Suprapubic skin (tissue), 4 donors: ENCODE measurements around the gene GMCL2. TPM values are rescaled to one million over a fixed set of nuclear protein-coding genes. Genes with fewer than 3 reads are reported as not detected.
A peak's percentile ranks its signal among the peaks of the same experiment; 100 is the strongest.
"Not testable (repeated sequence)": the region's sequence is repeated elsewhere in the genome, so short reads cannot be mapped to it uniquely, and the experiment has no call there.

Source experiments
- DNase-seq, 2 donors: peaks; one replicate each; pipeline ENCODE4 v3.0.0-alpha.2; 2019; ENCODE audit warnings: low spot score in 2 of 2
- H3K27ac ChIP-seq: fragments of 200-600 bp; sonication (generic); one replicate; pipeline ENCODE4 v1.5.1; 2019
- H3K27me3 ChIP-seq: fragments of 200-600 bp; sonication (generic); one replicate; pipeline ENCODE4 v1.5.1; 2019
- H3K36me3 ChIP-seq: fragments of 200-600 bp; sonication (generic); one replicate; pipeline ENCODE4 v1.5.1; 2019
- H3K4me1 ChIP-seq: fragments of 200-600 bp; sonication (generic); one replicate; pipeline ENCODE4 v1.5.1; 2019
- H3K4me3 ChIP-seq: fragments of 200-600 bp; sonication (generic); one replicate; pipeline ENCODE4 v1.5.1; 2019; ENCODE audit warnings: mild to moderate bottlenecking
- H3K9me3 ChIP-seq: fragments of 200-600 bp; sonication (generic); one replicate; pipeline ENCODE4 v1.5.1; 2019
- EP300 ChIP-seq: sonication (generic); formaldehyde crosslinking; IDR thresholded peaks from one replicate; pipeline ENCODE4 v1.6.1; 2017; ENCODE audit warnings: antibody characterized with exemption
- POLR2A ChIP-seq, 2 donors: fragments of 450-650 bp; IDR thresholded peaks; one replicate each; pipeline ENCODE4 v1.6.1; 2017; ENCODE audit warnings: antibody characterized with exemption in 2 of 2, mild to moderate bottlenecking in 2 of 2, moderate library complexity in 2 of 2
- POLR2AphosphoS5 ChIP-seq, 3 donors: sonication (generic); formaldehyde crosslinking; IDR thresholded peaks; one replicate each; pipeline ENCODE4 v1.6.1; 2017; ENCODE audit warnings: antibody characterized with exemption in 3 of 3
- WGBS: methylation state at CpG from one replicate; pipeline ENCODE4 v1.1.5; 2018; 5-methylcytosine and 5-hydroxymethylcytosine counted together
- total RNA-seq, 4 donors: library from RNA; depleted of rRNA; stranded (reverse); fragments of >200 nt; gene quantifications; one replicate each; pipeline ENCODE4 v1.1.0, GENCODE V29; 2016
- TF ChIP-seq, protein P1 (sequence below), 2 donors: fragments of 200-600 bp in 1 of 2; fragments of 450-650 bp in 1 of 2; sonication (generic) in 1 of 2; IDR thresholded peaks; one replicate each; pipeline ENCODE4 v1.5.1; 2016 to 2019; ENCODE audit warnings: antibody characterized with exemption in 2 of 2, mild to moderate bottlenecking in 1 of 2, moderate library complexity in 1 of 2

GMCL2 gene
- total RNA-seq, 4 donors from 2014 or later, result 0.49 TPM; not detected in 3

DNA sequence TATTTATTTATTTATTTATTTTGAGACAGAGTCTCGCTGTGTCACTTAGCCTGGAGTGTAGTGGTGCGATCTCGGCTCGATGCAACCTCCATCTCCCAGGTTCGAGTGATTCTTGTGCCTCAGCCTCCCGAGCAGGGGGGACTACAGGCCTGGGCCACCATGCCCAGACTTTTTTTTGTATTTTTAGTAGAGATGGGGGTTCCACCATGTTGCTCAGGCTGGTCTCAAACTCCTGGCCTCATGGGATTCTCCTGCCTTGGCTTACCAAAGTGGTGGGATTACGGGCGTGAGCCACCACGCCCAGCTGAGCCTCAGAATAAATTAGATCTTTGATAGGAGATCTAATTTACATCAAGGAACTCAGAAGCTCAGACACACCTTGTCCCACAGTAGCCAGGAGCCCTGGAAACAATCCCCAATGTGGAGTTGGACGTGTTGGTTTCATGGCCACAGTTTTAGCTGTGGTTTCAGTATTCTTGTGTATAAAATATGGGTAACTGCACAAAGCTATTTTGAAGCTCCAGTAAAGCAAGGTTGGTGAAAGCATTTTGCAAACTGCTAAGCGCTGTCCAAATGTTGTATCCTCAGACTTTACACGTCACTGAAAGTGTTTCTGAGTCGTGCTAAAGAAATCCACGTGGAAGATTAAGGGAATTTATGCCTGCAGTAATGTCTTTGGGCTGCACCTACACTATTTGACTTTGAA lies 14.2 kb upstream of the GMCL2 start:
- WGBS, result 72% methylated on average over 14 of the region's 14 CpGs
- DNase-seq, result peak; percentile 42 to 44
- peaks cover 1% of the 10 kb centered on the region for H3K36me3 ChIP-seq
- no peaks in the 10 kb centered on the region for H3K9me3 ChIP-seq
- H3K4me1 ChIP-seq, result peaks cover 38% of the 10 kb centered on the region
- no peaks in the 10 kb centered on the region for H3K27me3 ChIP-seq
- no peak overlapping the region for H3K4me3 ChIP-seq
- H3K27ac ChIP-seq, result no peak overlapping the region
- TF ChIP-seq EP300 (no peak), POLR2AphosphoS5 (IDR thresholded peaks at IDR 0.05) (no peak), POLR2A (IDR thresholded peaks at IDR 0.05) (no peak)
- TF ChIP-seq, protein P1, sequence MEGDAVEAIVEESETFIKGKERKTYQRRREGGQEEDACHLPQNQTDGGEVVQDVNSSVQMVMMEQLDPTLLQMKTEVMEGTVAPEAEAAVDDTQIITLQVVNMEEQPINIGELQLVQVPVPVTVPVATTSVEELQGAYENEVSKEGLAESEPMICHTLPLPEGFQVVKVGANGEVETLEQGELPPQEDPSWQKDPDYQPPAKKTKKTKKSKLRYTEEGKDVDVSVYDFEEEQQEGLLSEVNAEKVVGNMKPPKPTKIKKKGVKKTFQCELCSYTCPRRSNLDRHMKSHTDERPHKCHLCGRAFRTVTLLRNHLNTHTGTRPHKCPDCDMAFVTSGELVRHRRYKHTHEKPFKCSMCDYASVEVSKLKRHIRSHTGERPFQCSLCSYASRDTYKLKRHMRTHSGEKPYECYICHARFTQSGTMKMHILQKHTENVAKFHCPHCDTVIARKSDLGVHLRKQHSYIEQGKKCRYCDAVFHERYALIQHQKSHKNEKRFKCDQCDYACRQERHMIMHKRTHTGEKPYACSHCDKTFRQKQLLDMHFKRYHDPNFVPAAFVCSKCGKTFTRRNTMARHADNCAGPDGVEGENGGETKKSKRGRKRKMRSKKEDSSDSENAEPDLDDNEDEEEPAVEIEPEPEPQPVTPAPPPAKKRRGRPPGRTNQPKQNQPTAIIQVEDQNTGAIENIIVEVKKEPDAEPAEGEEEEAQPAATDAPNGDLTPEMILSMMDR (IDR thresholded peaks at IDR 0.05), result no peak

GRCh38 chr5:178199581-178200434 lies 12.6 kb upstream of the GMCL2 start:
- Histone ChIP-seq H3K27me3 (no peaks in the 10 kb centered on the region), H3K27ac (no peak overlapping the region), H3K36me3 (no peaks in the 10 kb centered on the region), H3K4me1 (peaks cover 27% of the 10 kb centered on the region), H3K9me3 (no peaks in the 10 kb centered on the region), H3K4me3 (no peak overlapping the region)
- peak; percentile 36 to 49 for DNase-seq
- WGBS, result 54% methylated on average over 12 of the region's 12 CpGs
- TF ChIP-seq EP300 (no peak), POLR2A (IDR thresholded peaks at IDR 0.05) (no peak), POLR2AphosphoS5 (IDR thresholded peaks at IDR 0.05) (no peak)
- TF ChIP-seq, protein P1 (IDR thresholded peaks at IDR 0.05), result no peak

DNA sequence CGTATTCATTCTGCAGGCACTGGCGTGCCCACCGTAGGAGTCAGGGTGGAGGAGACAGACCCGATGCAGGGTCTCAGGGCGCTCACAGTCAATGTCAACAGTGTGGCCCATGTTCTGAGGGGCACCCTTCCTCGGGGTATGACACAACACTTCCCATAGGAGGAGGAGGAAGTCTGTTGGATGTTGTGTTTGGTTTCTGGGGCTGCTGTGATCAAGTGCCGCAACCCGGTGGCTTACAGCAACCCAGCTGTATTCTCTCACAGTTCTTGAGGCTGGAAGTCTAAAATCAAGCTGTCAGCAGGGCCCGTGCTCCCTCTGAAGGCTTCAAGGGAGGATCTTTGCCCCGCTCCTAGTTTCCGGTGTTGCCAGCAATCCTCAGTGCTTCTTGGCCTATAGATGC lies 11.5 kb upstream of the GMCL2 start:
- WGBS, result 81% methylated on average over 11 of the region's 11 CpGs
- no peaks in the 10 kb centered on the region for H3K9me3 ChIP-seq
- no peaks in the 10 kb centered on the region for H3K36me3 ChIP-seq
- H3K4me3 ChIP-seq, result no peak overlapping the region
- no peak overlapping the region for H3K27ac ChIP-seq
- no peak for TF ChIP-seq POLR2A (IDR thresholded peaks at IDR 0.05)
- no peak for TF ChIP-seq EP300
- TF ChIP-seq, protein P1 (IDR thresholded peaks at IDR 0.05), result no peak
- no peak for TF ChIP-seq POLR2AphosphoS5 (IDR thresholded peaks at IDR 0.05)
- peaks cover 30% of the 10 kb centered on the region for H3K4me1 ChIP-seq
- no peaks in the 10 kb centered on the region for H3K27me3 ChIP-seq
- peak; percentile 47 to 74 for DNase-seq

- 89% methylated on average over 10 of the region's 11 CpGs for WGBS
- H3K27me3 ChIP-seq, H3K36me3 ChIP-seq, H3K4me3 ChIP-seq, H3K27ac ChIP-seq, H3K9me3 ChIP-seq: not testable (repeated sequence)
- H3K4me1 ChIP-seq, result peaks cover 28% of the 10 kb centered on the region
- peak; percentile 38 to 44 for DNase-seq
Measured at GRCh38 chr5:178198151-178198550, 11.0 kb upstream of the GMCL2 start.

DNA sequence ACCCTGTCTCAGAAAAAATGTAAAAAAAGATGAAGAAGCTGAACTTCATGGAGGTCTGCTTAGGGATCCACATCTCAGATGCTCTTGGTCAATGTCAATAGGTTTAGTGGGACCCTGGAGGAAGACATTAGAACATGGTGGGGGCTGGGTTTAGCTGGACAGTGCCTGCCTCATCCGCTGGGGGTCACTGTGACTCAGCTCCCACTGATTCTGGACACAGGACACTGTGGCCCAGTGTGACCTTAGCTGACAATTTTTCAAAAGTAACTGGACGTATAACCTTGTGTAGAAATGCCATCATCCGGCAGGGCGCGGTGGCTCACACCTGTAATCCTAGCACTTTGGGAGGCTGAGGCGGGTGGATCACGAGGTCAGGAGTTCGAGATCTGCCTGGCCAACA lies 9.8 kb upstream of the GMCL2 start:
- Histone ChIP-seq H3K27me3 (no peaks in the 10 kb centered on the region), H3K36me3 (no peaks in the 10 kb centered on the region), H3K4me3 (no peak overlapping the region), H3K4me1 (peaks cover 27% of the 10 kb centered on the region), H3K27ac (no peak overlapping the region), H3K9me3 (no peaks in the 10 kb centered on the region)
- peak; percentile 23 to 40 for DNase-seq
- TF ChIP-seq, protein P1 (IDR thresholded peaks at IDR 0.05), result no peak
- TF ChIP-seq EP300, result no peak
- TF ChIP-seq POLR2AphosphoS5 (IDR thresholded peaks at IDR 0.05), result no peak
- no peak for TF ChIP-seq POLR2A (IDR thresholded peaks at IDR 0.05)
- 88% methylated on average over 8 of the region's 8 CpGs for WGBS
